DND-41 (cell line): Measurements from ENCODE around the gene SETD9.

Experiments used
- CTCF ChIP-seq: IDR thresholded peaks from 2 replicates; pipeline ENCODE4 v1.5.1; 2012; ENCODE audit warnings: borderline replicate concordance, low read length, moderate library complexity, mild to moderate bottlenecking; ENCODE audit not compliant: poor library complexity, severe bottlenecking; ENCODE audit errors: extremely low read depth
- EZH2 ChIP-seq: IDR thresholded peaks from 3 replicates; pipeline ENCODE4 v1.6.1; 2012; ENCODE audit warnings: borderline replicate concordance, low read depth, mild to moderate bottlenecking, moderate library complexity, low read length, inconsistent platforms; ENCODE audit not compliant: severe bottlenecking

GRCh38 chr5:56914678-56915077 is 5.3 kb downstream of the SETD9 start:
- TF ChIP-seq CTCF (no peak), EZH2 (no peak)
